HFFc6 (cell line): ENCODE results near the gene RBM10. TPM values are rescaled to one million over a fixed set of nuclear protein-coding genes. Genes with fewer than 3 reads are reported as not detected.
"Not testable (repeated sequence)": the region's sequence is repeated elsewhere in the genome, so short reads cannot be mapped to it uniquely, and the experiment has no call there.

Experiments
- DNase-seq: peaks from one replicate; pipeline ENCODE4 v3.0.0-alpha.2; 2018
- H3K27ac Mint-ChIP-seq: 2 replicates; pipeline ENCODE4 v1.8.0; 2020; ENCODE audit warnings: mild to moderate bottlenecking, mixed read lengths
- H3K27me3 Mint-ChIP-seq: 2 replicates; pipeline ENCODE4 v1.8.0; 2021; ENCODE audit warnings: mild to moderate bottlenecking, moderate library complexity, mixed read lengths; ENCODE audit not compliant: insufficient read depth
- H3K36me3 Mint-ChIP-seq: 2 replicates; pipeline ENCODE4 v1.8.0; 2021; ENCODE audit warnings: low read depth, mixed read lengths
- H3K4me1 Mint-ChIP-seq: 2 replicates; pipeline ENCODE4 v1.8.0; 2020; ENCODE audit warnings: low read depth, mixed read lengths
- H3K4me3 Mint-ChIP-seq: 2 replicates; pipeline ENCODE4 v1.8.0; 2020; ENCODE audit warnings: mild to moderate bottlenecking, moderate library complexity, mixed read lengths
- H3K9me3 Mint-ChIP-seq: 2 replicates; pipeline ENCODE4 v1.8.0; 2020; ENCODE audit warnings: mild to moderate bottlenecking, mixed read lengths
- CTCF ChIP-seq: fragments of 200-600 bp; sonication (generic); IDR thresholded peaks from 2 replicates; pipeline ENCODE4 v1.5.0; 2021; ENCODE audit warnings: antibody characterized with exemption, mild to moderate bottlenecking
- long read RNA-seq: library from polyadenylated mRNA; unstranded; transcript quantifications from one replicate; pipeline ENCODE4 v2.0.0, GENCODE V29; 2019
- total RNA-seq, 6 experiments: library from RNA; stranded (reverse); fragmentation: NEBNext Ultra II Directional; extraction: Animal tissue kit (Norgen Biotek cat#: 25700); gene quantifications; 2 replicates in 1 of 6; 3 replicates in 5 of 6; pipeline ENCODE4 v1.2.3, GENCODE V29; 2021

RBM10 gene, protein sequence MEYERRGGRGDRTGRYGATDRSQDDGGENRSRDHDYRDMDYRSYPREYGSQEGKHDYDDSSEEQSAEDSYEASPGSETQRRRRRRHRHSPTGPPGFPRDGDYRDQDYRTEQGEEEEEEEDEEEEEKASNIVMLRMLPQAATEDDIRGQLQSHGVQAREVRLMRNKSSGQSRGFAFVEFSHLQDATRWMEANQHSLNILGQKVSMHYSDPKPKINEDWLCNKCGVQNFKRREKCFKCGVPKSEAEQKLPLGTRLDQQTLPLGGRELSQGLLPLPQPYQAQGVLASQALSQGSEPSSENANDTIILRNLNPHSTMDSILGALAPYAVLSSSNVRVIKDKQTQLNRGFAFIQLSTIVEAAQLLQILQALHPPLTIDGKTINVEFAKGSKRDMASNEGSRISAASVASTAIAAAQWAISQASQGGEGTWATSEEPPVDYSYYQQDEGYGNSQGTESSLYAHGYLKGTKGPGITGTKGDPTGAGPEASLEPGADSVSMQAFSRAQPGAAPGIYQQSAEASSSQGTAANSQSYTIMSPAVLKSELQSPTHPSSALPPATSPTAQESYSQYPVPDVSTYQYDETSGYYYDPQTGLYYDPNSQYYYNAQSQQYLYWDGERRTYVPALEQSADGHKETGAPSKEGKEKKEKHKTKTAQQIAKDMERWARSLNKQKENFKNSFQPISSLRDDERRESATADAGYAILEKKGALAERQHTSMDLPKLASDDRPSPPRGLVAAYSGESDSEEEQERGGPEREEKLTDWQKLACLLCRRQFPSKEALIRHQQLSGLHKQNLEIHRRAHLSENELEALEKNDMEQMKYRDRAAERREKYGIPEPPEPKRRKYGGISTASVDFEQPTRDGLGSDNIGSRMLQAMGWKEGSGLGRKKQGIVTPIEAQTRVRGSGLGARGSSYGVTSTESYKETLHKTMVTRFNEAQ
- total RNA-seq, result 10 to 100 TPM; 38.8 to 44.3 (median 41.7) TPM
- long read RNA-seq, partial matches to known transcripts, result 15 of 35 reads
- long read RNA-seq, other reads (novel, unspliced or antisense), result 13 of 35 reads

DNA sequence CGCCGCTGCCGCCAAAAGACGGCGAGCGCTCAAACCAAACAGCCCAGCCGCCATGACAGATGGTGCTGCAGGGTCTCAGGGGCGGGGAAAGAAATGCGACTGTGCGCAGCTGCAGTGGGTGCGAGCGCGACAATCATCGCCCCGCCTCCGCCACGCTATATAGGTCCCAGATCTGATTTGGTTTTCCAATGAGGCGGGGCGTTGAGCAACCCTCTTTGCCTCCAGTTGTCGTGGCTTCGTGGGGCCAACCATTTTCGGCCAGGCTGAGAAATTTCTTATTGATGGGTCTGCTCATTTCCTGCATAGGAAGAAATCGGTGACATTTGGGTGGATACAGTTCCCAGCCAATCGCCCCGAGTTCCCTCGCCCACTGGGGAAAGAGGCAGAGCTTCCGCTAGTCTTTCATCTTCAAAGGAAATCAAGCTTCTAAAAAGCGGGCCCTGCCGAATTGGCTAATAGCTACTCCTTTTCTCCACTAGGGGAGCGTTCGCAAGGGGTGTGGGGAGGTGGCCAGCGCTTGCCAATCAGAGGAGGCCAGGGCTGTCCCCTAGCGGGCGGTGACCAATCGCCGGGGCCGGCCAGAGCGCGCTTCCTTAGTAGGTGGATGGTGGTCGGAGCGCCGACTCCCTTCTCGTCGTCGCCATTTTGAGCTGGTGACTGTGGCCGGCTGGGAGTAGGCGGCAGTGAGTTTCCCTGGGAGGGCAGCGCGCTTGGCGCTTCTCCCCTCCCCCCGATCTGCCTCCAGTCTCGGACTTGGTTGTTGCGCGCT, at the start of gene RBM10, which contains the start of gene NDUFB11:
Gene RBM10, plus strand, starts transcription at position 596 of the 769 bp plus-strand sequence. CDS start 2,261 bp downstream, outside the sequence.
Gene NDUFB11, minus strand, starts transcription at position 77 of the 769 bp plus-strand sequence. Its CDS starts 23 bp downstream, at position 54.
- Mint-ChIP-seq H3K27ac (peak within 1 kb of the TSS; percentile 98), H3K27me3 (no peaks in the 10 kb centered on the region; the same call in 1 of the 2 replicates), H3K4me1 (peaks cover 9% of the 10 kb centered on the region), H3K4me3 (peak within 1 kb of the TSS; percentile 99), H3K36me3 (peaks cover 4% of the 10 kb centered on the region; the same call in 1 of the 2 replicates), H3K9me3 (no peaks in the 10 kb centered on the region)
- DNase-seq, result peak; percentile 92
- TF ChIP-seq CTCF, result peak; percentile 80

- Mint-ChIP-seq H3K36me3 (no peaks in the 10 kb centered on the region), H3K4me3 (no peak overlapping the region), H3K27me3 (peaks cover 6% of the 10 kb centered on the region; the same call in 1 of the 2 replicates), H3K9me3 (no peaks in the 10 kb centered on the region), H3K27ac (no peak overlapping the region), H3K4me1 (no peaks in the 10 kb centered on the region)
- no peak for TF ChIP-seq CTCF
- DNase-seq, result no peak
Observed at GRCh38 chrX:47097018-47097417, 48.0 kb upstream of the RBM10 start.

GRCh38 chrX:47098338-47099094, 46.5 kb upstream of the RBM10 start:
- no peak for DNase-seq

DNA sequence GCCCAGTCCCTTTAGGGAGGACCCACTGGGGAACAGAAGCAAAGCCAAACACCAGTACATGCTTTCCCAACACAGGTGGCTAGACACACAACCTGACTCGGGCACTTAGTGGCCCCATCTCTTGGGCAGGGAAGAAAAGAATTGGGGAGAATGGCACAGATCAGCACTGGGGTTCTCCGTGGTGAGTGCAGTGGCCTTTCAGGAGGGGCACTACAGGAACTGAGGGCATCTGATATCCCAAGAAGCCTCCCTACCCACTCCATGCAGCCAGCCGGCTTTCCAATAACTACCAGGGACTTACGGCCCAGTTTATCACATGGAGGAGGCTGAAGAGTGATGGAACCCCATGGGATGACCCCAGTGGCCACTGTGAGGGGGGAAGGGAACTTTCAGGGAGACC, 43.8 kb upstream of the RBM10 start:
- no peaks in the 10 kb centered on the region for H3K36me3 Mint-ChIP-seq
- no peak overlapping the region for H3K27ac Mint-ChIP-seq
- H3K9me3 Mint-ChIP-seq, result no peaks in the 10 kb centered on the region
- no peak overlapping the region for H3K4me3 Mint-ChIP-seq
- no peak for TF ChIP-seq CTCF
- peaks cover 6% of the 10 kb centered on the region; the same call in 1 of the 2 replicates for H3K27me3 Mint-ChIP-seq
- DNase-seq, result no peak
- no peaks in the 10 kb centered on the region for H3K4me1 Mint-ChIP-seq

More at GRCh38 chrX:47098338-47099094, 46.5 kb upstream of the RBM10 start:
- Mint-ChIP-seq H3K4me3 (no peak overlapping the region), H3K27me3 (peaks cover 6% of the 10 kb centered on the region; the same call in 1 of the 2 replicates), H3K27ac (no peak overlapping the region), H3K9me3 (no peaks in the 10 kb centered on the region), H3K36me3 (no peaks in the 10 kb centered on the region), H3K4me1 (no peaks in the 10 kb centered on the region)
- no peak for TF ChIP-seq CTCF

GRCh38 chrX:47110936-47111615, 33.9 kb upstream of the RBM10 start:
- H3K4me3 Mint-ChIP-seq, H3K27me3 Mint-ChIP-seq, H3K9me3 Mint-ChIP-seq, DNase-seq, H3K27ac Mint-ChIP-seq, H3K4me1 Mint-ChIP-seq, H3K36me3 Mint-ChIP-seq: not testable (repeated sequence)
